Measurements from ENCODE around the gene PPIB.

DNA sequence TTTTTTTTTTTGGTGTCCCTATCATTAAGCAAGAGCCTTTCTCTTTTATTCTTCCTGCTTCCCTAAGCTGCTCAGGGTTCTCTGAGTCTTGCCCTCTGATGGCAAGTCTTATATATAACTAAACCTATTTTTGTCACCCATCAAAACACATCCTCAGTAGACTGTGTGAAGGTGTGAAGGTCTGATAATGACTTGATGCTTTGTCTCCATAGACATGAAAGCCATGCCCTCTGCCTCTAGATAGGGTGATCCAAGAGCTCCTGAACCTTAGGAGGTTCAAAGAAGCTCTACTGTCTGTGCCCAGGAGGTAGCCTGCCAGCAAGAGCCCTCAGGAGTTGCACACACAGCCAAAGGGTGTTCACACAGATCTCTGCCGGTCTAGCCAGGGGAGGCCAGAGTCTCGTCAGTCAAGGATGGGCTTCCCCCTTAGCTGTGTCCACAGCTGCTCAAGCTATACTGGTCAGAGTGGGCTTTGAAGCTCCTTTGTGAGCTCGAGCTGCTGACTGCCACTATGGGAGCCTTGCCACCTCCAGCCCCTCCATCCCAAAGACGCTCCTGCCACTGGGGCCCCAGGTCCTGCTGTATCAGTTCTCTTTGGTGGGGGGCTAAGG, 24.4 kb downstream of the PPIB start:
- TF ChIP-seq EZH2 (IDR thresholded peaks at IDR 0.05; ENCODE audit: insufficient read depth, low read length), result no peak
- TF ChIP-seq, protein P1, sequence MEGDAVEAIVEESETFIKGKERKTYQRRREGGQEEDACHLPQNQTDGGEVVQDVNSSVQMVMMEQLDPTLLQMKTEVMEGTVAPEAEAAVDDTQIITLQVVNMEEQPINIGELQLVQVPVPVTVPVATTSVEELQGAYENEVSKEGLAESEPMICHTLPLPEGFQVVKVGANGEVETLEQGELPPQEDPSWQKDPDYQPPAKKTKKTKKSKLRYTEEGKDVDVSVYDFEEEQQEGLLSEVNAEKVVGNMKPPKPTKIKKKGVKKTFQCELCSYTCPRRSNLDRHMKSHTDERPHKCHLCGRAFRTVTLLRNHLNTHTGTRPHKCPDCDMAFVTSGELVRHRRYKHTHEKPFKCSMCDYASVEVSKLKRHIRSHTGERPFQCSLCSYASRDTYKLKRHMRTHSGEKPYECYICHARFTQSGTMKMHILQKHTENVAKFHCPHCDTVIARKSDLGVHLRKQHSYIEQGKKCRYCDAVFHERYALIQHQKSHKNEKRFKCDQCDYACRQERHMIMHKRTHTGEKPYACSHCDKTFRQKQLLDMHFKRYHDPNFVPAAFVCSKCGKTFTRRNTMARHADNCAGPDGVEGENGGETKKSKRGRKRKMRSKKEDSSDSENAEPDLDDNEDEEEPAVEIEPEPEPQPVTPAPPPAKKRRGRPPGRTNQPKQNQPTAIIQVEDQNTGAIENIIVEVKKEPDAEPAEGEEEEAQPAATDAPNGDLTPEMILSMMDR (IDR thresholded peaks at IDR 0.05; ENCODE audit: insufficient read depth, low read depth, low read length), result no peak
